ENCODE data around the gene PADI2.

Gene PADI2

GRCh38 chr1:17112496-17113236 lies 6.6 kb downstream of the PADI2 start:
- DNase-seq (ENCODE audit: low spot score): no peak

- DNase-seq (ENCODE audit: low spot score): no peak
These were observed 7.2 kb downstream of the PADI2 start for GRCh38 chr1:17112076-17112475.

GRCh38 chr1:17110555-17110926 lies 8.7 kb downstream of the PADI2 start:
- no peak for DNase-seq (ENCODE audit: low spot score)

- no peak for DNase-seq (ENCODE audit: low spot score)
These were observed 9.2 kb downstream of the PADI2 start for GRCh38 chr1:17109892-17110554.

- no peak for DNase-seq (ENCODE audit: low spot score)
These were observed 10.5 kb downstream of the PADI2 start for GRCh38 chr1:17108786-17109185.

- no peak for DNase-seq (ENCODE audit: low spot score)
These were observed 10.9 kb downstream of the PADI2 start for GRCh38 chr1:17108360-17108759.

GRCh38 chr1:17104782-17105181 lies 14.5 kb downstream of the PADI2 start:
- no peak for DNase-seq (ENCODE audit: low spot score)

GRCh38 chr1:17102232-17102631 lies 17.0 kb downstream of the PADI2 start:
- DNase-seq (ENCODE audit: low spot score): no peak

- no peak for DNase-seq (ENCODE audit: low spot score)
These were observed 18.0 kb downstream of the PADI2 start for GRCh38 chr1:17101261-17101660.

- DNase-seq (ENCODE audit: low spot score): no peak
These were observed 19.5 kb downstream of the PADI2 start for GRCh38 chr1:17099616-17100340.

GRCh38 chr1:17098446-17099317 lies 20.6 kb downstream of the PADI2 start:
- DNase-seq (ENCODE audit: low spot score): peak; percentile 74

- no peak for DNase-seq (ENCODE audit: low spot score)
These were observed 21.5 kb downstream of the PADI2 start for GRCh38 chr1:17097787-17098186.

- no peak for DNase-seq (ENCODE audit: low spot score)
These were observed 22.1 kb downstream of the PADI2 start for GRCh38 chr1:17097147-17097546.

GRCh38 chr1:17096584-17096983 lies 22.7 kb downstream of the PADI2 start:
- DNase-seq (ENCODE audit: low spot score): no peak

- DNase-seq (ENCODE audit: low spot score): no peak
These were observed 24.1 kb downstream of the PADI2 start for GRCh38 chr1:17095141-17095540.

- no peak for DNase-seq (ENCODE audit: low spot score)
These were observed 24.6 kb downstream of the PADI2 start for GRCh38 chr1:17094664-17095063.

- peak; percentile 59 for DNase-seq (ENCODE audit: low spot score)
These were observed 25.3 kb downstream of the PADI2 start for GRCh38 chr1:17093822-17094393.

- no peak for DNase-seq (ENCODE audit: low spot score)
These were observed 28.0 kb downstream of the PADI2 start for GRCh38 chr1:17091252-17091651.

- DNase-seq (ENCODE audit: low spot score): no peak
These were observed 29.7 kb downstream of the PADI2 start for GRCh38 chr1:17089506-17089905.

GRCh38 chr1:17086751-17087150 lies 32.5 kb downstream of the PADI2 start:
- no peak for DNase-seq (ENCODE audit: low spot score)

- no peak for DNase-seq (ENCODE audit: low spot score)
These were observed 34.5 kb downstream of the PADI2 start for GRCh38 chr1:17084787-17085186.

GRCh38 chr1:17082761-17083160 lies 36.5 kb downstream of the PADI2 start:
- no peak for DNase-seq (ENCODE audit: low spot score)

Data from cerebellar cortex (tissue), 1 donor.